Endothelial cell of umbilical vein (primary cell): Measurements from ENCODE around the gene ARHGEF10L. TPM values are rescaled to one million over a fixed set of nuclear protein-coding genes. Genes with fewer than 3 reads are reported as not detected.

Experiments
- BruUV-seq: library from RNA; stranded (reverse); fragments of 400-500 nt; replicated peaks from 2 replicates; lab custom pipeline; 2021; lab: Mats Ljungman, UMichigan
- CTCF ChIA-PET: fragments of 300-600, 350-600 bp; sonication (Branson Sonifier 250); formaldehyde crosslinking; loops from one replicate; lab custom pipeline; 2021; ENCODE audit warnings: antibody characterized with exemption, inconsistent platforms; lab: Charles Lee
- POLR2A ChIA-PET: fragments of 300-600, 350-600 bp; sonication (Branson Sonifier 250); formaldehyde crosslinking; loops from one replicate; lab custom pipeline; 2021; ENCODE audit warnings: antibody characterized with exemption, inconsistent platforms; lab: Charles Lee
- DNase-seq: peaks from one replicate; pipeline ENCODE4 v3.0.0-alpha.2; 2011; ENCODE audit warnings: low read depth, low spot score
- FAIRE-seq: peaks from 2 replicates; lab custom pipeline; 2011; peaks lifted over from hg19 to GRCh38; lab: Jason Lieb, UNC
- H2AFZ ChIP-seq: 2 replicates; pipeline ENCODE4 v1.6.0; 2012; ENCODE audit warnings: low read depth, low read length, control low read depth, inconsistent platforms
- H3K27ac ChIP-seq: 2 replicates; pipeline ENCODE4 v1.5.1; 2011; ENCODE audit warnings: low read depth, mild to moderate bottlenecking, control low read depth, low read length, moderate library complexity; ENCODE audit not compliant: insufficient read depth
- H3K27me3 ChIP-seq, 2 experiments: 2 replicates each; pipeline versions ENCODE4 v1.6.0 to v1.6.1; 2011; ENCODE audit warnings: low read length in 2 of 2, mixed read lengths in 1 of 2; ENCODE audit not compliant: control insufficient read depth in 2 of 2, insufficient read depth in 2 of 2
- H3K36me3 ChIP-seq, 2 experiments: 2 replicates in 1 of 2; 3 replicates in 1 of 2; pipeline ENCODE4 v1.5.1; 2011; ENCODE audit warnings: low read length in 2 of 2, mild to moderate bottlenecking in 1 of 2, moderate library complexity in 1 of 2; ENCODE audit not compliant: control insufficient read depth in 2 of 2, insufficient read depth in 2 of 2; ENCODE audit errors: extremely low read depth in 1 of 2
- H3K4me1 ChIP-seq: 3 replicates; pipeline ENCODE4 v1.5.1; 2011; ENCODE audit warnings: mild to moderate bottlenecking, low read length; ENCODE audit not compliant: control insufficient read depth, insufficient read depth; ENCODE audit errors: extremely low read depth
- H3K4me2 ChIP-seq: 2 replicates; pipeline ENCODE4 v1.6.1; 2011; ENCODE audit warnings: low read length, control low read depth, mixed read lengths; ENCODE audit not compliant: insufficient read depth
- H3K4me3 ChIP-seq, 3 experiments: fragments of 200-600 bp in 1 of 3; sonication (generic), shearing (Covaris generic) in 1 of 3; replicated peaks in 1 of 3; 2 replicates each; pipeline ENCODE4 v1.5.1; 2011 to 2016; ENCODE audit warnings: control low read depth in 3 of 3, low read length in 3 of 3, mild to moderate bottlenecking in 2 of 3, inconsistent platforms in 1 of 3, low read depth in 1 of 3, moderate library complexity in 1 of 3; ENCODE audit not compliant: insufficient read depth in 1 of 3
- H3K79me2 ChIP-seq: 2 replicates; pipeline ENCODE4 v1.6.0; 2012; ENCODE audit warnings: low read length, inconsistent platforms; ENCODE audit not compliant: control insufficient read depth, insufficient read depth
- H3K9ac ChIP-seq: replicated peaks from 2 replicates; pipeline ENCODE3; 2011; ENCODE audit warnings: low read length, control low read depth; ENCODE audit not compliant: insufficient read depth; ENCODE audit errors: extremely low read depth
- H3K9me1 ChIP-seq: replicated peaks from 3 replicates; pipeline ENCODE4 v1.6.0; 2011; ENCODE audit warnings: mild to moderate bottlenecking, low read length; ENCODE audit not compliant: control insufficient read depth, insufficient read depth; ENCODE audit errors: extremely low read depth
- H3K9me3 ChIP-seq: replicated peaks from 2 replicates; pipeline ENCODE4 v1.5.1; 2012; ENCODE audit warnings: low read length, inconsistent platforms; ENCODE audit not compliant: control insufficient read depth, insufficient read depth
- H4K20me1 ChIP-seq: replicated peaks from 2 replicates; pipeline ENCODE3; 2011; ENCODE audit warnings: mild to moderate bottlenecking, low read length; ENCODE audit not compliant: control insufficient read depth, insufficient read depth; ENCODE audit errors: extremely low read depth
- EZH2 ChIP-seq: IDR thresholded peaks from 2 replicates; pipeline ENCODE4 v1.6.1; 2012; ENCODE audit warnings: borderline replicate concordance, low read depth, mild to moderate bottlenecking, moderate library complexity, low read length, inconsistent platforms; ENCODE audit not compliant: severe bottlenecking
- FOS ChIP-seq: IDR thresholded peaks from 2 replicates; pipeline ENCODE4 v1.6.1; 2011; ENCODE audit warnings: mild to moderate bottlenecking, low read length, moderate library complexity, borderline replicate concordance; ENCODE audit not compliant: insufficient read depth
- GATA2 ChIP-seq: IDR thresholded peaks from 2 replicates; pipeline ENCODE4 v1.7.0; 2011; ENCODE audit warnings: low read depth, mild to moderate bottlenecking, moderate library complexity, mixed read lengths, low read length; ENCODE audit not compliant: insufficient read length, insufficient read depth
- JUN ChIP-seq: IDR thresholded peaks from 2 replicates; pipeline ENCODE4 v1.6.1; 2011; ENCODE audit warnings: borderline replicate concordance, low read depth; ENCODE audit not compliant: insufficient read length, insufficient read depth
- MAX ChIP-seq: IDR thresholded peaks from 2 replicates; pipeline ENCODE4 v1.6.1; 2011; ENCODE audit not compliant: insufficient read depth, insufficient read length
- MYC ChIP-seq: IDR thresholded peaks from one replicate; pipeline ENCODE4 v1.6.1; 2011; ENCODE audit warnings: mild to moderate bottlenecking, low read depth, low read length
- POLR2A ChIP-seq: IDR thresholded peaks from 2 replicates; pipeline ENCODE4 v1.6.1; 2012; ENCODE audit warnings: low read depth, mild to moderate bottlenecking, control low read depth, low read length
- POLR2AphosphoS5 ChIP-seq: IDR thresholded peaks from 2 replicates; pipeline ENCODE4 v1.6.1; 2012; ENCODE audit warnings: low read depth, mild to moderate bottlenecking, control low read depth, low read length, moderate library complexity; ENCODE audit not compliant: insufficient read depth
- dilution Hi-C: fragments of 300-500 bp; cut with MboI; formaldehyde crosslinking; loops from one replicate; pipeline ENCODE4 v1.15.0; 2019; ENCODE audit warnings: low sequenced_read_pairs; ENCODE audit not compliant: extremely low pct_ligation_motif_present
- intact Hi-C: fragments of 100-400 bp; cut with micrococcal nuclease; formaldehyde crosslinking; loops from one replicate; pipeline ENCODE4 v1.10.0; 2022
- polyA plus RNA-seq, 4 experiments: library from polyadenylated mRNA; depleted of rRNA in 3 of 4; stranded (reverse) in 3 of 4; unstranded in 1 of 4; fragments of >200 nt; gene quantifications; 2 replicates each; pipeline versions ENCODE4 v1.2.1 to v1.2.3, GENCODE V29; 2011 to 2012; ENCODE audit warnings: missing spikeins in 1 of 4
- total RNA-seq: library from RNA; stranded (reverse); gene quantifications from 2 replicates; pipeline ENCODE4 v1.2.3, GENCODE V29; 2021
- TF ChIP-seq, protein P1 (sequence below), 2 donors: IDR thresholded peaks; 1 replicate in 1 of 2; 2 replicates in 1 of 2; pipeline ENCODE4 v1.5.1; 2011; ENCODE audit warnings: low read length in 2 of 2, mild to moderate bottlenecking in 2 of 2, moderate library complexity in 2 of 2, control low read depth in 1 of 2, inconsistent platforms in 1 of 2, low read depth in 1 of 2; ENCODE audit not compliant: insufficient read depth in 1 of 2; ENCODE audit errors: extremely low read depth in 1 of 2

ARHGEF10L gene
- total and polyA plus RNA-seq, 2 donors (not counting 3 experiments of a cell fraction or from before 2014, with no cell fraction given), result 1.9 to 5.2 TPM

GRCh38 chr1:17550729-17551584, 11.5 kb downstream of the ARHGEF10L start:
- DNase-seq (no peak), FAIRE-seq (no peak)
- no peaks in the 10 kb centered on the region for H3K79me2 ChIP-seq
- no peaks in the 10 kb centered on the region for H3K36me3 ChIP-seq
- no peak overlapping the region for H2AFZ ChIP-seq
- CTCF ChIA-PET, result interaction anchor here (1.4 to 1.9 kb wide), 2 partner anchors 48 to 56 kb away, joined by 4 to 10 read pairs; no protein-coding TSS in a partner anchor
- H3K27me3 ChIP-seq, result no peaks in the 10 kb centered on the region
- no TSS peak for BruUV-seq
- no peaks in the 10 kb centered on the region for H3K9me3 ChIP-seq
- POLR2A ChIA-PET, result no interaction called here
- dilution Hi-C loops (no loop called here), intact Hi-C loops (no loop called here)
- no peak overlapping the region for H3K9ac ChIP-seq
- no peak overlapping the region for H3K27ac ChIP-seq
- TF ChIP-seq POLR2A (no peak), FOS (no peak), MAX (no peak), POLR2AphosphoS5 (no peak), EZH2 (no peak), MYC (no peak), JUN (no peak), GATA2 (no peak)
- TF ChIP-seq, protein P1, sequence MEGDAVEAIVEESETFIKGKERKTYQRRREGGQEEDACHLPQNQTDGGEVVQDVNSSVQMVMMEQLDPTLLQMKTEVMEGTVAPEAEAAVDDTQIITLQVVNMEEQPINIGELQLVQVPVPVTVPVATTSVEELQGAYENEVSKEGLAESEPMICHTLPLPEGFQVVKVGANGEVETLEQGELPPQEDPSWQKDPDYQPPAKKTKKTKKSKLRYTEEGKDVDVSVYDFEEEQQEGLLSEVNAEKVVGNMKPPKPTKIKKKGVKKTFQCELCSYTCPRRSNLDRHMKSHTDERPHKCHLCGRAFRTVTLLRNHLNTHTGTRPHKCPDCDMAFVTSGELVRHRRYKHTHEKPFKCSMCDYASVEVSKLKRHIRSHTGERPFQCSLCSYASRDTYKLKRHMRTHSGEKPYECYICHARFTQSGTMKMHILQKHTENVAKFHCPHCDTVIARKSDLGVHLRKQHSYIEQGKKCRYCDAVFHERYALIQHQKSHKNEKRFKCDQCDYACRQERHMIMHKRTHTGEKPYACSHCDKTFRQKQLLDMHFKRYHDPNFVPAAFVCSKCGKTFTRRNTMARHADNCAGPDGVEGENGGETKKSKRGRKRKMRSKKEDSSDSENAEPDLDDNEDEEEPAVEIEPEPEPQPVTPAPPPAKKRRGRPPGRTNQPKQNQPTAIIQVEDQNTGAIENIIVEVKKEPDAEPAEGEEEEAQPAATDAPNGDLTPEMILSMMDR (IDR thresholded peaks at IDR 0.05; ENCODE audit: extremely low read depth in 1 of 2, insufficient read depth in 1 of 2, low read depth in 1 of 2, low read length in 2 of 2), result no peak
- H3K4me2 ChIP-seq, result no peak overlapping the region
- no peaks in the 10 kb centered on the region for H3K9me1 ChIP-seq
- H3K4me3 ChIP-seq, result no peak overlapping the region
- H4K20me1 ChIP-seq, result no peaks in the 10 kb centered on the region
- no peaks in the 10 kb centered on the region for H3K4me1 ChIP-seq
